ENCODE data around the gene ERI3.

DNA sequence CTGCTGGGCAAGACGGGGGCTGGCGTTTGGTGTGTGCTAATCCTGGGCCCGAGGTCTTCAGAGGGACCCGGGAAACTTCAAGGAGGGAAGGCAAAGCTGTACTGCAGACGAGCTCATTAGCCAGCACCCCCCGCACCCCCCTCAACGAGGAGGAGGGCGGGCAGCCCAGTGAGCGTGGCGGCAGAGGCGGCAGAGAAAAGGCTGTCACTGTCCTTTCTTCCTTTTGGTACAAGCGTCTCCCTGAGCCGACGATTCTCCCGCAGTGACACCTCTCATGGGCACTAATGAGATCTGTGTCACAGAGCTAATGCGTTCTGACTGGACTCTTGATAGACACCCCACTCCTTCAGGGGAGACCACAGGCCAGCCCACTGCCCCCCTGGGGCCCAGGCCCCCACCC lies 112.3 kb downstream of the ERI3 start:
- TF ChIP-seq, protein P1, sequence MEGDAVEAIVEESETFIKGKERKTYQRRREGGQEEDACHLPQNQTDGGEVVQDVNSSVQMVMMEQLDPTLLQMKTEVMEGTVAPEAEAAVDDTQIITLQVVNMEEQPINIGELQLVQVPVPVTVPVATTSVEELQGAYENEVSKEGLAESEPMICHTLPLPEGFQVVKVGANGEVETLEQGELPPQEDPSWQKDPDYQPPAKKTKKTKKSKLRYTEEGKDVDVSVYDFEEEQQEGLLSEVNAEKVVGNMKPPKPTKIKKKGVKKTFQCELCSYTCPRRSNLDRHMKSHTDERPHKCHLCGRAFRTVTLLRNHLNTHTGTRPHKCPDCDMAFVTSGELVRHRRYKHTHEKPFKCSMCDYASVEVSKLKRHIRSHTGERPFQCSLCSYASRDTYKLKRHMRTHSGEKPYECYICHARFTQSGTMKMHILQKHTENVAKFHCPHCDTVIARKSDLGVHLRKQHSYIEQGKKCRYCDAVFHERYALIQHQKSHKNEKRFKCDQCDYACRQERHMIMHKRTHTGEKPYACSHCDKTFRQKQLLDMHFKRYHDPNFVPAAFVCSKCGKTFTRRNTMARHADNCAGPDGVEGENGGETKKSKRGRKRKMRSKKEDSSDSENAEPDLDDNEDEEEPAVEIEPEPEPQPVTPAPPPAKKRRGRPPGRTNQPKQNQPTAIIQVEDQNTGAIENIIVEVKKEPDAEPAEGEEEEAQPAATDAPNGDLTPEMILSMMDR (IDR thresholded peaks at IDR 0.05; ENCODE audit: insufficient read depth, low read depth, low read length) = no peak
- no peak for TF ChIP-seq EZH2 (IDR thresholded peaks at IDR 0.05; ENCODE audit: insufficient read depth, low read length)
